ENCODE results near the gene SPCS1. TPM values are rescaled to one million over a fixed set of nuclear protein-coding genes. Genes with fewer than 3 reads are reported as not detected.
A peak's percentile ranks its signal among the peaks of the same experiment; 100 is the strongest.

Gene SPCS1
- total RNA-seq, 1 donor, result 111 TPM

- no peak overlapping the region for H3K4me3 ChIP-seq (ENCODE audit: low read depth, low read length)
- no peak for DNase-seq (ENCODE audit: low read depth)
- TF ChIP-seq CTCF (IDR thresholded peaks at IDR 0.05; ENCODE audit: insufficient read depth, low read length), result no peak
These were observed 37.8 kb downstream of the SPCS1 start for GRCh38 chr3:52743721-52744120.

GRCh38 chr3:52752045-52752660, 46.2 kb downstream of the SPCS1 start:
- TF ChIP-seq CTCF (IDR thresholded peaks at IDR 0.05; ENCODE audit: insufficient read depth, low read length), result no peak
- DNase-seq (ENCODE audit: low read depth), result peak; percentile 6
- H3K4me3 ChIP-seq (ENCODE audit: low read depth, low read length), result no peak overlapping the region

GRCh38 chr3:52754373-52754772, 48.5 kb downstream of the SPCS1 start:
- no peak overlapping the region for H3K4me3 ChIP-seq (ENCODE audit: low read depth, low read length)
- no peak for DNase-seq (ENCODE audit: low read depth)
- TF ChIP-seq CTCF (IDR thresholded peaks at IDR 0.05; ENCODE audit: insufficient read depth, low read length), result no peak

GRCh38 chr3:52756141-52756540, 50.2 kb downstream of the SPCS1 start:
- DNase-seq (ENCODE audit: low read depth), result no peak
- no peak for TF ChIP-seq CTCF (IDR thresholded peaks at IDR 0.05; ENCODE audit: insufficient read depth, low read length)
- H3K4me3 ChIP-seq (ENCODE audit: low read depth, low read length), result no peak overlapping the region

Small RNA genes within 50 kb of the gene (small RNA-seq; reads per million reads assigned to genes)
- gene AC006254.2, result not detected
- gene RF00569, result 8,871 reads per million, percentile 100 among the genes with 10 or more reads in this experiment
- not detected for gene RF01183
- not detected for gene SNORD19
- not detected for gene SNORD19B
- 513 reads per million, percentile 99 among the genes with 10 or more reads in this experiment for gene SNORD69

Other genes starting within 250 kb of the SPCS1 start
- 0.90 and 1.1 TPM in 2 replicates for gene STAB1, start 210.8 kb upstream of the SPCS1 start, total RNA-seq (ENCODE audit: low replicate concordance)
- 31.1 and 68.2 TPM in 2 replicates for gene NT5DC2, start 172.2 kb upstream of the SPCS1 start, total RNA-seq (ENCODE audit: low replicate concordance)
- gene UQCC5, start 169.5 kb upstream of the SPCS1 start, total RNA-seq (ENCODE audit: low replicate concordance), result 4.3 and 7.7 TPM in 2 replicates
- 115 and 149 TPM in 2 replicates for gene PBRM1, start 20.2 kb upstream of the SPCS1 start, total RNA-seq (ENCODE audit: low replicate concordance)
- 114 and 325 TPM in 2 replicates for gene GNL3, start 20.1 kb upstream of the SPCS1 start, total RNA-seq (ENCODE audit: low replicate concordance)
- gene GLT8D1, start 315 bp upstream of the SPCS1 start, total RNA-seq (ENCODE audit: low replicate concordance), result 71.1 and 107 TPM in 2 replicates
- gene NEK4, start 64.8 kb downstream of the SPCS1 start, total RNA-seq (ENCODE audit: low replicate concordance), result 3.6 and 28.2 TPM in 2 replicates
- gene ITIH1, start 71.5 kb downstream of the SPCS1 start, total RNA-seq (ENCODE audit: low replicate concordance), result 1.3 TPM in 1 of 2 replicates, not detected in the other
- gene ITIH3, start 88.7 kb downstream of the SPCS1 start, total RNA-seq (ENCODE audit: low replicate concordance), result under 0.01 and 0.49 TPM in 2 replicates
- gene ITIH4, start 124.6 kb downstream of the SPCS1 start, total RNA-seq (ENCODE audit: low replicate concordance), result 0.36 TPM in 1 of 2 replicates, not detected in the other
- gene MUSTN1, start 128.9 kb downstream of the SPCS1 start, total RNA-seq (ENCODE audit: low replicate concordance), result not detected in 2 replicates
- 7.8 and 13.1 TPM in 2 replicates for gene STIMATE, start 191.4 kb downstream of the SPCS1 start, total RNA-seq (ENCODE audit: low replicate concordance)

Measured in fibroblast of the aortic adventitia (primary cell).